Lower leg skin (tissue), 3 donors: ENCODE results near the gene SEMA3A.

Experiments
- POLR2A ChIP-seq, 2 donors: fragments of 450-650 bp; IDR thresholded peaks; one replicate each; pipeline ENCODE4 v1.6.1; 2016 to 2017; ENCODE audit warnings: antibody characterized with exemption in 2 of 2, mild to moderate bottlenecking in 1 of 2, moderate library complexity in 1 of 2
- TF ChIP-seq, protein P1 (sequence below), 3 donors: fragments of 450-650 bp; IDR thresholded peaks; one replicate each; pipeline ENCODE4 v1.5.1; 2016; ENCODE audit warnings: antibody characterized with exemption in 3 of 3, mild to moderate bottlenecking in 3 of 3, moderate library complexity in 2 of 3

DNA sequence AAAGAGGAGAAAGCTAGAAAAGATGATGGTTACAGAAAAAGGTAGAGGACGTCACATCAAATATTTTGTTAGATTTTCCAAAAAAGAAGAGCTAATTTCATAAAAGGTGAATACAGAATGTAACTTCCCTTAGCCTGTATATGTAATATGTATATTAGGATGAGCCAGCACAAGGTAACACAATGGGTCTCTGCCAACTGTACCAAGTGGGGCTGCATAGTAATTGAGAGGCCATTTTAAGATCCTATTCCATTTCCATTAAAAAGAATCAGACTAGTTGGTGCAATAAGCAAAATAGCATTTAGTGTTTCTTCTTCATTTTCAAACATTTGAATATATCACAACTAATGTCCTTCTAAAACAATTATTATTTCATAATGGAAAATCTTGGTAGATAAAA is 134.6 kb downstream of the SEMA3A start:
- no peak for TF ChIP-seq POLR2A (IDR thresholded peaks at IDR 0.05)
- TF ChIP-seq, protein P1, sequence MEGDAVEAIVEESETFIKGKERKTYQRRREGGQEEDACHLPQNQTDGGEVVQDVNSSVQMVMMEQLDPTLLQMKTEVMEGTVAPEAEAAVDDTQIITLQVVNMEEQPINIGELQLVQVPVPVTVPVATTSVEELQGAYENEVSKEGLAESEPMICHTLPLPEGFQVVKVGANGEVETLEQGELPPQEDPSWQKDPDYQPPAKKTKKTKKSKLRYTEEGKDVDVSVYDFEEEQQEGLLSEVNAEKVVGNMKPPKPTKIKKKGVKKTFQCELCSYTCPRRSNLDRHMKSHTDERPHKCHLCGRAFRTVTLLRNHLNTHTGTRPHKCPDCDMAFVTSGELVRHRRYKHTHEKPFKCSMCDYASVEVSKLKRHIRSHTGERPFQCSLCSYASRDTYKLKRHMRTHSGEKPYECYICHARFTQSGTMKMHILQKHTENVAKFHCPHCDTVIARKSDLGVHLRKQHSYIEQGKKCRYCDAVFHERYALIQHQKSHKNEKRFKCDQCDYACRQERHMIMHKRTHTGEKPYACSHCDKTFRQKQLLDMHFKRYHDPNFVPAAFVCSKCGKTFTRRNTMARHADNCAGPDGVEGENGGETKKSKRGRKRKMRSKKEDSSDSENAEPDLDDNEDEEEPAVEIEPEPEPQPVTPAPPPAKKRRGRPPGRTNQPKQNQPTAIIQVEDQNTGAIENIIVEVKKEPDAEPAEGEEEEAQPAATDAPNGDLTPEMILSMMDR (IDR thresholded peaks at IDR 0.05) = no peak
